Small intestine (tissue), 16 donors: ENCODE results near the gene MEGF8. TPM values are rescaled to one million over a fixed set of nuclear protein-coding genes. Genes with fewer than 3 reads are reported as not detected.
A peak's percentile ranks its signal among the peaks of the same experiment; 100 is the strongest.

ENCODE experiments used
- DNase-seq, 2 donors: peaks; one replicate each; pipeline versions ENCODE4 v3.0.0 to v3.0.0-alpha.2; 2013
- FAIRE-seq: peaks from 2 replicates; lab custom pipeline; 2012; peaks lifted over from hg19 to GRCh38; lab: Jason Lieb, UNC
- H3K27ac ChIP-seq, 3 donors: one replicate each; pipeline ENCODE4 v1.5.1; 2013; ENCODE audit warnings: low read length in 2 of 3, mild to moderate bottlenecking in 2 of 3, control low read depth in 1 of 3, inconsistent platforms in 1 of 3, low read depth in 1 of 3, moderate library complexity in 1 of 3
- H3K27me3 ChIP-seq, 3 donors: one replicate each; pipeline ENCODE4 v1.6.1; 2013; ENCODE audit warnings: low read length in 3 of 3, inconsistent platforms in 1 of 3; ENCODE audit not compliant: control insufficient read depth in 3 of 3, insufficient read depth in 3 of 3
- H3K36me3 ChIP-seq, 3 donors: one replicate each; pipeline ENCODE4 v1.6.1; 2013; ENCODE audit warnings: low read length in 3 of 3, inconsistent platforms in 1 of 3, low read depth in 1 of 3, mild to moderate bottlenecking in 1 of 3, moderate library complexity in 1 of 3; ENCODE audit not compliant: control insufficient read depth in 3 of 3, insufficient read depth in 2 of 3
- H3K4me1 ChIP-seq, 3 donors: one replicate each; pipeline ENCODE4 v1.6.1; 2013; ENCODE audit warnings: low read length in 2 of 3, inconsistent platforms in 1 of 3, low read depth in 1 of 3, mild to moderate bottlenecking in 1 of 3, moderate library complexity in 1 of 3; ENCODE audit not compliant: control insufficient read depth in 3 of 3, insufficient read depth in 2 of 3
- H3K4me3 ChIP-seq, 3 donors: one replicate each; pipeline ENCODE4 v1.5.1; 2013; ENCODE audit warnings: low read length in 3 of 3, control low read depth in 1 of 3, inconsistent platforms in 1 of 3, low read depth in 1 of 3, mild to moderate bottlenecking in 1 of 3, moderate library complexity in 1 of 3
- H3K9me3 ChIP-seq, 2 donors: one replicate each; pipeline ENCODE4 v1.6.1; 2013; ENCODE audit warnings: low read depth in 1 of 2, low read length in 1 of 2; ENCODE audit not compliant: control insufficient read depth in 2 of 2, insufficient read depth in 1 of 2
- WGBS, 3 donors: extraction: QIAGEN DNeasy Blood & Tissue Kit; methylation state at CpG; one replicate each; pipeline ENCODE4 v1.1.7; 2013; 5-methylcytosine and 5-hydroxymethylcytosine counted together
- long read RNA-seq, 10 donors: transcript quantifications; one replicate each; lab custom pipeline, GENCODE V29; 2026
- polyA plus RNA-seq, 4 donors: library from polyadenylated mRNA; stranded (reverse) in 3 of 4; unstranded in 1 of 4; fragments of 200-250 nt in 3 of 4; fragments of 120-200 nt in 1 of 4; gene quantifications; one replicate each; pipeline versions ENCODE4 v1.2.1 to v1.2.3, GENCODE V29; 2013
- donor health status: healthy with polysubstance abuse.
- donor health status: control.
- donor health status: control.
- donor health status: Bipolar disorder and iron deficiency.
- donor health status: healthy.

Gene MEGF8
- 10 to 100 TPM in 2 of 4 donors, 1 to 10 TPM in 2; 2.4 to 26.7 (median 6.9) TPM for polyA plus RNA-seq
- long read RNA-seq, donor 1, partial matches to known transcripts, result 6 of 6 reads
- long read RNA-seq, donor 1, other reads (novel, unspliced or antisense), result 0 of 6 reads
- long read RNA-seq, donor 2, result 0 reads
- long read RNA-seq, donor 3, result 0 reads
- long read RNA-seq, donor 4, result 0 reads
- long read RNA-seq, donor 5, partial matches to known transcripts, result 7 of 7 reads
- long read RNA-seq, donor 5, other reads (novel, unspliced or antisense), result 0 of 7 reads
- long read RNA-seq, donor 6, result 0 reads
- long read RNA-seq, donor 7, result 0 reads
- long read RNA-seq, donor 8, result 0 reads
- long read RNA-seq, donor 9, result 0 reads
- long read RNA-seq, donor 10, result 0 reads

GRCh38 chr19:42325308-42325895, at the start of gene MEGF8:
MEGF8 (plus strand) TSS chr19:42325635; CDS start chr19:42326244, 609 bp downstream.
- WGBS, 3 donors, result 0% methylated on average over 33 to 45 of the region's 45 CpGs
- FAIRE-seq, result peak; percentile 61

GRCh38 chr19:42276284-42276683, 49.2 kb upstream of the MEGF8 start:
- DNase-seq (no peak), FAIRE-seq (no peak)
- H3K4me3 ChIP-seq, result no peak overlapping the region
- H3K4me1 ChIP-seq, result peaks cover 0 to 42% (median 3%) of the 10 kb centered on the region in 3 donors
- H3K9me3 ChIP-seq, result no peaks in the 10 kb centered on the region
- H3K27me3 ChIP-seq, result no peaks in the 10 kb centered on the region
- H3K36me3 ChIP-seq, result peaks cover 3 to 66% (median 7%) of the 10 kb centered on the region in 3 donors
- 63 to 68% (median 68%) methylated on average over 3 of the region's 3 CpGs for WGBS, 3 donors
- no peak overlapping the region for H3K27ac ChIP-seq

More at GRCh38 chr19:42325308-42325895, at the start of gene MEGF8:
- DNase-seq, result peak; percentile 99
- H3K4me1 ChIP-seq, result peaks cover 0 to 22% (median 4%) of the 10 kb centered on the region in 3 donors
- peaks cover 0 to 3% (median 0%) of the 10 kb centered on the region in 3 donors for H3K36me3 ChIP-seq
- peaks cover 5 to 30% (median 6%) of the 10 kb centered on the region in 3 donors for H3K27me3 ChIP-seq
- peak within 1 kb of the TSS; percentile 80 to 99 (median 87) for H3K4me3 ChIP-seq
- H3K9me3 ChIP-seq, result no peaks in the 10 kb centered on the region
- H3K27ac ChIP-seq, result peak within 1 kb of the TSS; percentile 3 to 83 (median 47)

DNA sequence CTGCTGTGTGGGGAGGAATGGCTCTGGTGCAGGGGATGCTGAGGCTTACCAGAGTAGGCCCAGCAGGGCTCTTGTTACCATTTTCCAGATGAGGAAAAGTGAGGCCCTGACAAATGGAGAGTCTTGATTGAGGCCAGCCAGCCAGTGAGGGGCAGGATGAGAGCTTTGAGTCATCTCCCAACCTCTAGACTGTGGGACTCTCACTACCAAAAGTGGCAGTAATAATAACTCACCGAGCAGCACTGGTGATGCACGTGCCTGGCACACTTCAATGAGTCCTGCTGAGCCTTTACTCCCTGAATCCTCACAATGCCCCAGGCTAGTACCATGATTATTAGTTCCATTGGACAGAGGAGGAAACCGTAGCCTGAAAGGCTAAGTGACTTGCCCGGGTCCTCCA, 48.6 kb upstream of the MEGF8 start:
- FAIRE-seq, result no peak
- H3K27ac ChIP-seq, result no peak overlapping the region

GRCh38 chr19:42277821-42278451, 47.5 kb upstream of the MEGF8 start:
- H3K9me3 ChIP-seq, result no peaks in the 10 kb centered on the region
- peak overlapping the region in 2 of 3 donors; percentile 77 to 79 for H3K27ac ChIP-seq
- H3K4me1 ChIP-seq, result peaks cover 6 to 50% (median 9%) of the 10 kb centered on the region in 3 donors
- H3K36me3 ChIP-seq, result peaks cover 0 to 49% (median 1%) of the 10 kb centered on the region in 3 donors
- WGBS, 3 donors, result 31 to 47% (median 46%) methylated on average over 10 of the region's 10 CpGs
- DNase-seq (no peak), FAIRE-seq (no peak)
- no peaks in the 10 kb centered on the region for H3K27me3 ChIP-seq
- no peak overlapping the region for H3K4me3 ChIP-seq

More for the DNA sequence above, 48.6 kb upstream of the MEGF8 start:
- H3K9me3 ChIP-seq, result no peaks in the 10 kb centered on the region
- no peak for DNase-seq
- WGBS, 3 donors, result 77 to 96% (median 80%) methylated on average over 4 of the region's 4 CpGs
- H3K4me1 ChIP-seq, result peaks cover 4 to 42% (median 7%) of the 10 kb centered on the region in 3 donors
- no peaks in the 10 kb centered on the region for H3K27me3 ChIP-seq
- H3K4me3 ChIP-seq, result no peak overlapping the region
- H3K36me3 ChIP-seq, result peaks cover 3 to 60% (median 7%) of the 10 kb centered on the region in 3 donors

GRCh38 chr19:42278452-42279154, 46.8 kb upstream of the MEGF8 start:
- FAIRE-seq, result no peak
- no peaks in the 10 kb centered on the region for H3K9me3 ChIP-seq
- no peaks in the 10 kb centered on the region for H3K27me3 ChIP-seq
- H3K36me3 ChIP-seq, result peaks cover 0 to 42% (median 0%) of the 10 kb centered on the region in 3 donors
- H3K27ac ChIP-seq, result peak overlapping the region in 2 of 3 donors; percentile 77 to 79
- H3K4me1 ChIP-seq, result peaks cover 6 to 55% (median 10%) of the 10 kb centered on the region in 3 donors
- no peak overlapping the region for H3K4me3 ChIP-seq
- 62 to 73% (median 65%) methylated on average over 5 of the region's 5 CpGs for WGBS, 3 donors
- DNase-seq, result peak in 1 of 2 donors; percentile 48

DNA sequence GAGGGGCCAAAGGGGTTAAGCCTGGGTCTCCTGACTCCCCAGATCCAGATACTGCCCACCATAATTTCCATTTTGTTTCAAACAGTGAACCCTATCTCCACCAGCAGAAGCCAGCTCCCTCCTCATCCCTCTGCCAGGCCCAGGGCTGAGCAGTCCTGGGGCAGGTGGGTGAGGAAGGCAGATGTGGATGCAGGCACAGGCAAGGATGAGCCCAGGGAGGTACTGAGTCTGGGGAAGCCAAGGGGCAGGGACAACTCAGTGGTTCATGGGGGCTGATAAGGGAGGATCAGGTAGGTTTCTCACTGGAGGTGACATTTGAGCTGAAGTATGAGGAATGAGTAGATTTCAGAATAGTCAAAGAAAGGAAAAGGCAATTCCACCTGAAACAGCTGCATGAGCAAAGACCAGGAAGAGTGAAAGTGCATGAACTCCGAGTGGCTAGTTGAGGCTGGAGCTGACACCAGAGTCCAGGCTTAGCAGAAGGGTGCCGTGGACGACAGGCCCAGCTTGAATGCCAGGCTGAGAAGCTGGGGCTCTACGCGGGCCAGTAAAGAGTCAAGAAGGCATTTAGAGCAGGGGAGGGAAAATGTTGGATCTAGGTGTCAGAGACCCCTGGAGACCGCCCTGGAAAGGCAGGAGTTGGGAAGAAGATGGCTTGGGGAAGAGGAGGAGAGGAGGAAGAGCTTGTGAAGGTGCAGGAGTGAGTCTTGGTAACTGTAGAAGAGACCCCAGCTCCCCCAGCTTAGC, 46.1 kb upstream of the MEGF8 start:
- DNase-seq (no peak), FAIRE-seq (no peak)
- 10 to 16% (median 13%) methylated on average over 5 to 6 of the region's 6 CpGs for WGBS, 3 donors
- peaks cover 0 to 35% (median 0%) of the 10 kb centered on the region in 3 donors for H3K36me3 ChIP-seq
- H3K4me3 ChIP-seq, result peak overlapping the region; percentile 72 to 87 (median 76)
- peaks cover 6 to 55% (median 10%) of the 10 kb centered on the region in 3 donors for H3K4me1 ChIP-seq
- no peaks in the 10 kb centered on the region for H3K27me3 ChIP-seq
- no peaks in the 10 kb centered on the region for H3K9me3 ChIP-seq
- peak overlapping the region; percentile 53 to 79 (median 77) for H3K27ac ChIP-seq

- Histone ChIP-seq H3K9me3 (no peaks in the 10 kb centered on the region), H3K27ac (peak overlapping the region; percentile 53 to 79 (median 77)), H3K4me3 (peak overlapping the region; percentile 72 to 87 (median 76)), H3K36me3 (peaks cover 0 to 27% (median 0%) of the 10 kb centered on the region in 3 donors), H3K27me3 (no peaks in the 10 kb centered on the region), H3K4me1 (peaks cover 10 to 61% (median 11%) of the 10 kb centered on the region in 3 donors)
- 0 to 1% (median 1%) methylated on average over 48 to 89 of the region's 89 CpGs for WGBS, 3 donors
- FAIRE-seq (no peak), DNase-seq (peak; percentile 79 to 91)
These were observed 45.3 kb upstream of the MEGF8 start for GRCh38 chr19:42279902-42280814.
